ENCODE data around the gene SGK1.

SGK1 gene

DNA sequence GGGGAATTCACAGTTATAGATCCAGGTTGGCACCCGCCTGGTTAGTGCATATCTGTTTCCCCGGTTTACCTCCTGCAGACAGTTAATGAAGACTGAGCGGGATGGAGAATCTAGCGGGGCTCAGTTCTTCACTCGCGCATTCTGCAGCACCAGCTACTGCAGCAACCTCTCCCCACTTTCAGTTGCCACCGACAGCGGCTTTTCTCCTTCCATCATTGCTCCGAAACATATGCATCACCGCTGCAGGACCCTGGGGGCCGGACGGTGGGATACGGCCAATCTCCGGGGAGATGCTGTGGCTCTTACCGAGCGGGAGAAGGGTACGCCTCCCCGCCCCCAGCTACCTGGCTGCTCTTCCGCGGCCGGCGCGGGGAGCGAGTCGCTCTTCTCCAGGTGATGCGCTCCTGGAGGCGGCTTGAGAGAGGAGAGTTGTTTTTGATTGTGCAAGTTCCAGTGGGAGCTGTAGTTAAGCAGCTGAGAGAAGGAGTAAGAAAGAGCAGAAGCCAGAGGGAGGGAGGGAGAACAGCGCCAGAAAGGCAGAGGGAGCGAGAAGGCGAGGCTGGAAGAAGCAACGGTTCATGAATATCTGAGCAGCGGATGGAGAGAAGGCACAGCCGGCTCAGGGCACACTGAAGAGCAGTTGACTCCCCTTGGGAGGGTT lies at the start of gene SGK1:
Gene SGK1, minus strand, starts transcription at position 642 of the 661 bp plus-strand sequence. CDS start 652 bp downstream, outside the sequence.
- TF ChIP-seq, protein P1, sequence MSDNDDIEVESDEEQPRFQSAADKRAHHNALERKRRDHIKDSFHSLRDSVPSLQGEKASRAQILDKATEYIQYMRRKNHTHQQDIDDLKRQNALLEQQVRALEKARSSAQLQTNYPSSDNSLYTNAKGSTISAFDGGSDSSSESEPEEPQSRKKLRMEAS (IDR thresholded peaks at IDR 0.05; ENCODE audit: low read depth, low read length), result no peak
- TF ChIP-seq POLR2A (IDR thresholded peaks at IDR 0.05; ENCODE audit: extremely low read depth, insufficient read length) (no peak), MYC (IDR thresholded peaks at IDR 0.05; ENCODE audit: low read depth, low read length) (no peak)
- no peak within 1 kb of the TSS for H3K4me3 ChIP-seq (ENCODE audit: low read depth, low read length)
- no peak for DNase-seq (ENCODE audit: low read depth)

DNA sequence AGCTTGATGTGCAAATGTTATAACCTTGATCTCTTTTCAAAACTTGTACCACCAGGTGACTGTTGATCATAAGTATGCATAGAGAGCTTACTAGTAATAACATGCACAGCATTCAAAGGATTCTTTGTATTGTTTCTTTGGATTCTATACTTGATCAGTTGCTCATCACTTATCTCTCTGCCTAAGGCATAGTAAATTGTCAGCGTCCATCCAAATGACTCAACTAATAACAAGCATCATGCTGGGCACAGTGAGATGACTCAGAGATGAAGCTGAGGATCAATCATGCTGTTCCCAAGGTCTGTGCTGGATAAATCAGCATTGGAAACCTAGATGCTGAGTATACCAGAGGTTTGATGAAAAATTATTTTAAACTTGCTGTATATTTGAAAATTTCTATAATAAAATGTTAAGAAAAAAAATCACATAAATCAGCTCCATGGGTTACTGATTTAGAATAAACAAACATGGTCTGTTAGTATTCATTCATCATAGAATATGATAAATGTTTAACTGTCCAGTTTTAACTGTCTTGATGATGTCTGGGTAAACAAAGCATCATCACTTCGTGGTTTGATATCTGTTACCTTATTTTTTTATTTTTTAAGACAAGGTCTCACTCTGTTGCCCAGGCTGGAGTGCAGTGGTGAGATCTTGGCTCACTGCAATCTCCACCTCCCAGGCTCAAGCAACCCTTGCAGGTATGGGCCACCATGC lies 45.6 kb upstream of the SGK1 start:
- no peak overlapping the region for H3K4me3 ChIP-seq (ENCODE audit: low read depth, low read length)
- no peak for DNase-seq (ENCODE audit: low read depth)
- TF ChIP-seq CTCF (IDR thresholded peaks at IDR 0.05; ENCODE audit: low read depth, low read length), result no peak
- TF ChIP-seq POLR2A (IDR thresholded peaks at IDR 0.05; ENCODE audit: extremely low read depth, insufficient read length), result no peak
- TF ChIP-seq, protein P1 (IDR thresholded peaks at IDR 0.05; ENCODE audit: low read depth, low read length), result no peak
- no peak for TF ChIP-seq MYC (IDR thresholded peaks at IDR 0.05; ENCODE audit: low read depth, low read length)

DNA sequence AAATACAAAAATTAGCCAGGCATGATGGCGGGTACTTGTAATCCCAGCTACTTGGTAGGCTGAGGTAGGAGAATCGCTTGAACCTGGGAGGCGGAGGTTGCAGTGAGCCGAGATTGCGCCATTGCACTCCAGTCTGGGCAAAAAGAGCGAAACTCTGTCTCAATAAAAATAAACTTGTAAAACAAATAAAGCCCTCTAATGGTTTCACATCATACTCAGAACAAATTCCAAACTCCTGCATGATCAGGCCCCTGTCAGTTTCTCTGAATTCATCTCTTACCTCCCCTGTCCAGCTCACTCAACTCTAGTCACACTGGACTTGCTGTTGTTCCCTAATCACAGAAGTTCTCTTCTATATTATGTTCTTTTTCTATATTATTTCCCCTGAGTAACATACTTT lies 43.1 kb upstream of the SGK1 start:
- no peak overlapping the region for H3K4me3 ChIP-seq (ENCODE audit: low read depth, low read length)
- TF ChIP-seq CTCF (IDR thresholded peaks at IDR 0.05; ENCODE audit: low read depth, low read length) (no peak), POLR2A (IDR thresholded peaks at IDR 0.05; ENCODE audit: extremely low read depth, insufficient read length) (no peak), MYC (IDR thresholded peaks at IDR 0.05; ENCODE audit: low read depth, low read length) (no peak)
- TF ChIP-seq, protein P1 (IDR thresholded peaks at IDR 0.05; ENCODE audit: low read depth, low read length), result no peak
- no peak for DNase-seq (ENCODE audit: low read depth)

GRCh38 chr6:134359302-134359701 lies 41.4 kb upstream of the SGK1 start:
- no peak overlapping the region for H3K4me3 ChIP-seq (ENCODE audit: low read depth, low read length)
- TF ChIP-seq POLR2A (IDR thresholded peaks at IDR 0.05; ENCODE audit: extremely low read depth, insufficient read length) (no peak), MYC (IDR thresholded peaks at IDR 0.05; ENCODE audit: low read depth, low read length) (no peak), CTCF (IDR thresholded peaks at IDR 0.05; ENCODE audit: low read depth, low read length) (no peak)
- TF ChIP-seq, protein P1 (IDR thresholded peaks at IDR 0.05; ENCODE audit: low read depth, low read length), result no peak
- no peak for DNase-seq (ENCODE audit: low read depth)

DNA sequence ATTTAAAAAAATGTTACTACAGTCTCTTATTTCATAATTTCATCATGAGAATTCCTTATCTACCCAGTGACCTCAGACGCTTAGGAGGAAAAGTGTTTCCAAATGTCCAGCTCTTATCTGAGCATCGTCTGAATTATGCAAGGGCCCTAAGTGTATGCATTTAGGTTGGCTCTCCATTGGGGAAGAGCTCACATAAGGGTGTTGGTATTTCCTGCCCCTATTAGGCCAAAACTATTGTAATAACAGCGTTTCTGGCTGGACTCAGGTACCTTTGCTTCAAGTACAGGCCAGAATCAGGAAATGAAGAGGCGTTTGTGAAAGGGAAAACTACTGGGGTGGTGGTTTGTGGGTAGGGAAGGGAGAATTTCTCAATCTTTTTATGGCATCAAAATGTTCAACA lies 40.4 kb upstream of the SGK1 start:
- DNase-seq (ENCODE audit: low read depth), result peak; percentile 65
- no peak overlapping the region for H3K4me3 ChIP-seq (ENCODE audit: low read depth, low read length)
- TF ChIP-seq POLR2A (IDR thresholded peaks at IDR 0.05; ENCODE audit: extremely low read depth, insufficient read length) (no peak), CTCF (IDR thresholded peaks at IDR 0.05; ENCODE audit: low read depth, low read length) (no peak), MYC (IDR thresholded peaks at IDR 0.05; ENCODE audit: low read depth, low read length) (no peak)
- TF ChIP-seq, protein P1 (IDR thresholded peaks at IDR 0.05; ENCODE audit: low read depth, low read length), result no peak

DNA sequence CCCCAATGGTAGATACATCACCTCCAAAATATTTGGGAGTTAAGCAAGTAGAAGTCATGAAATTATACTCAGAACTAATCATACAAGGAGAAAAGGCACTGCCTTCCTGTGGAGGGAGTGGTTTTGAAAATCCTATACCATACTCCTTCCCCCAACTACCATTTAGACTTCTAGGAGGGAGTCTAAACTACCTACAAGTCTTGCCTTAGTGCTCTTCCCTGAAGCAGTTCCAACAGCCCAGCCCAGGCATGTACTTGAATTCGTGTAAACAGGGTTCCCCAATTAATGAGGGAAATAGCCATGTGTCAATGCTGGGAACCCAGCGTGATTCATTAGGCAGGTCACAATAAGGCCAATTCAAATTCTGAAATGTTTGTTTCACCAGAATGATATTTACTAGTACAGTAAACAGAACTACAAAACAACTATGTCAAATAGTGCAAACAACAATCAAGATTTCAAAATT lies 39.1 kb upstream of the SGK1 start:
- no peak for DNase-seq (ENCODE audit: low read depth)
- H3K4me3 ChIP-seq (ENCODE audit: low read depth, low read length), result no peak overlapping the region
- TF ChIP-seq CTCF (IDR thresholded peaks at IDR 0.05; ENCODE audit: low read depth, low read length) (no peak), POLR2A (IDR thresholded peaks at IDR 0.05; ENCODE audit: extremely low read depth, insufficient read length) (no peak), MYC (IDR thresholded peaks at IDR 0.05; ENCODE audit: low read depth, low read length) (no peak)
- TF ChIP-seq, protein P1 (IDR thresholded peaks at IDR 0.05; ENCODE audit: low read depth, low read length), result no peak
